ENCODE measurements around the gene EOLA2.

DNA sequence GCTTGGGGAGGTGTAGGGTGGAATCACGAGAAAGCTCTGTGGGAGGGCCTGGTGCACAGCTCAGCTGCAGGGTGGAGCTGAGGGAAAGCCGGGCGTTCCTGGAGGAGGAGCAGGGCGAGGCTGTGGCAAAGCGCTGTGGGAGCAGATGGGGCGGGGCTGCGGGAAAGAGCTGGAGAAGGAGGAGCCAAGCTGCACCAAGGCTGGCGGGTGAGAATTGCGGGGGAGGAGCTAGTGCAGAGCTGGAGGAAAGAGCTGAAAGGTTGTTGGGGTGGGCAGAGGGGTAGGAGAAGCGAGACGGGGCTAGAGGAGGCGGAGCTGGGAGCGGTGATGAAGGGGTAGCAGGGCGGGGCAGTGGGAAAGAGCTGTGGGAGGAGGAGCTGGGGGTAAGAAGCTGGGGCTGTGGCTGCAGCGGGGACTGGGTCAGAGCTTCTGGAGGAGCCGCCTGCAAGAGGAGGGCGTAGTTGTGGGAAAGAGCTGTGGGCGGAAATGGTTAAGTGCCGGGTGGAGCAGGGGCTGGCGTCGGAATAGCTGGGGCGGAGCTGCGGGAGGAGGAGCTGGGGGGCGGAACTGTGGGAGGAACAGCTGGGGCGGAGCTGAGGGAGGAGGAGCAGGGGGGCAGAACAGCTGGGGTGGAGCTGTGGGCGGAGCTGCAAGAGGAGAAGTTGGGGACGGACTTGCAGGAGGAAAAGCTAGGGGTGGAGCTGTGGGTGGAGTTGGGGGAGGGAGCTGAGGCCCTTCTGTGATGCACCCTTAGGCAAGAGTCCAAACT, 1.8 kb upstream of the EOLA2 start:
- no peak for TF ChIP-seq EZH2 (IDR thresholded peaks at IDR 0.05; ENCODE audit: borderline replicate concordance, low read depth, low read length, poor library complexity, severe bottlenecking)
- TF ChIP-seq, protein P1, sequence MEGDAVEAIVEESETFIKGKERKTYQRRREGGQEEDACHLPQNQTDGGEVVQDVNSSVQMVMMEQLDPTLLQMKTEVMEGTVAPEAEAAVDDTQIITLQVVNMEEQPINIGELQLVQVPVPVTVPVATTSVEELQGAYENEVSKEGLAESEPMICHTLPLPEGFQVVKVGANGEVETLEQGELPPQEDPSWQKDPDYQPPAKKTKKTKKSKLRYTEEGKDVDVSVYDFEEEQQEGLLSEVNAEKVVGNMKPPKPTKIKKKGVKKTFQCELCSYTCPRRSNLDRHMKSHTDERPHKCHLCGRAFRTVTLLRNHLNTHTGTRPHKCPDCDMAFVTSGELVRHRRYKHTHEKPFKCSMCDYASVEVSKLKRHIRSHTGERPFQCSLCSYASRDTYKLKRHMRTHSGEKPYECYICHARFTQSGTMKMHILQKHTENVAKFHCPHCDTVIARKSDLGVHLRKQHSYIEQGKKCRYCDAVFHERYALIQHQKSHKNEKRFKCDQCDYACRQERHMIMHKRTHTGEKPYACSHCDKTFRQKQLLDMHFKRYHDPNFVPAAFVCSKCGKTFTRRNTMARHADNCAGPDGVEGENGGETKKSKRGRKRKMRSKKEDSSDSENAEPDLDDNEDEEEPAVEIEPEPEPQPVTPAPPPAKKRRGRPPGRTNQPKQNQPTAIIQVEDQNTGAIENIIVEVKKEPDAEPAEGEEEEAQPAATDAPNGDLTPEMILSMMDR (conservative IDR thresholded peaks at IDR 0.05; ENCODE audit: low read depth, low read length), result no peak

Data from A673 (cell line).